Subcutaneous adipose tissue (tissue), 4 donors: ENCODE data around the gene DENND4B. TPM values are rescaled to one million over a fixed set of nuclear protein-coding genes. Genes with fewer than 3 reads are reported as not detected.

Source experiments
- CTCF ChIP-seq: fragments of 450-650 bp; IDR thresholded peaks from one replicate; pipeline ENCODE4 v1.5.1; 2016; ENCODE audit warnings: low read depth, mild to moderate bottlenecking, control low read depth, antibody characterized with exemption, moderate library complexity
- total RNA-seq, 4 donors: library from RNA; depleted of rRNA; stranded (reverse); fragments of >200 nt; gene quantifications; one replicate each; pipeline ENCODE4 v1.1.0, GENCODE V29; 2016

The DENND4B gene
- total RNA-seq, 4 donors from 2014 or later, result 33.8 to 67.6 (median 43.6) TPM

- no peak for TF ChIP-seq CTCF
Measured at GRCh38 chr1:153963850-153964331, 17.4 kb upstream of the DENND4B start.

- TF ChIP-seq CTCF, result no peak
Measured at GRCh38 chr1:153963030-153963849, 16.7 kb upstream of the DENND4B start, which contains the start of gene SLC39A1. SLC39A1 (minus strand) TSS chr1:153963537; CDS start chr1:153962715, 822 bp downstream.

GRCh38 chr1:153962088-153963029 lies 15.8 kb upstream of the DENND4B start:
- no peak for TF ChIP-seq CTCF

GRCh38 chr1:153961421-153961820 lies 14.9 kb upstream of the DENND4B start:
- TF ChIP-seq CTCF, result no peak

GRCh38 chr1:153960206-153960605 lies 13.7 kb upstream of the DENND4B start:
- TF ChIP-seq CTCF, result no peak

- TF ChIP-seq CTCF, result no peak
Measured at GRCh38 chr1:153959454-153959853, 12.9 kb upstream of the DENND4B start.

GRCh38 chr1:153958961-153959260 lies 12.4 kb upstream of the DENND4B start:
- TF ChIP-seq CTCF, result no peak
